GM10248 (cell line): ENCODE results near the gene SLC25A12.
"Not testable (repeated sequence)": the region's sequence is repeated elsewhere in the genome, so short reads cannot be mapped to it uniquely, and the experiment has no call there.

Source experiments
- CTCF ChIA-PET: fragments of 300-600 bp; sonication (Branson Sonifier 250); formaldehyde crosslinking; extraction: SDS; loops from one replicate; lab custom pipeline; 2021; ENCODE audit warnings: antibody characterized with exemption; lab: Yijun Ruan, JAX
- POLR2A ChIA-PET: fragments of 350-650 bp; sonication (Branson Sonifier 250); formaldehyde crosslinking; extraction: SDS; loops from one replicate; lab custom pipeline; 2020; ENCODE audit warnings: antibody characterized with exemption; lab: Yijun Ruan, JAX
- DNase-seq: peaks from one replicate; pipeline ENCODE4 v3.0.0; 2012; ENCODE audit errors: extremely low spot score
- CTCF ChIP-seq: IDR thresholded peaks from 2 replicates; pipeline ENCODE4 v1.5.1; 2012; ENCODE audit warnings: mild to moderate bottlenecking, low read depth; ENCODE audit errors: extremely low read depth, missing control alignments, control extremely low read depth

SLC25A12 gene

DNA sequence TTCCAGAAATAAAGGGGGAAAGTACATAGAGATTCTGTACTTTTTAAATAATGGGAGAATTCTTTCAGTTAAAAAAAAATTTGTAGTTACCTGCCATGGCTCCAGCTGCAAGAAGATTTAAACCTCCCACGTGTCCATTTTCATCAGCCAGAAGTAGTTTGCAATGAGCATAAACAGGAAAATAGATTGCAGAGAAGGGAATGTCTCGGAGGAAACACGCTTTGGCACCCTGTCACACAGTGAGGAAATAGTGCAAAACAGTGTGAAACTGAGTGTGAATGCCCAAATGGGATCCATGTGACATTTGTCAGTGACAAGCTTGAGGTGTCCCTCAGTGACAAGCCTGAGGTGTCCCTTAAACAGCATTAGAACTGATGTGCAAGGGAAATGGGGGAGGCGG, 102.7 kb downstream of the SLC25A12 start:
- ChIA-PET POLR2A (no interaction called here), CTCF (interaction anchor here (0.8 to 2.2 kb wide), 5 partner anchors 12 to 335 kb away, joined by 3 to 7 read pairs (median 4); no protein-coding TSS in a partner anchor)
- no peak for TF ChIP-seq CTCF
- no peak for DNase-seq

DNA sequence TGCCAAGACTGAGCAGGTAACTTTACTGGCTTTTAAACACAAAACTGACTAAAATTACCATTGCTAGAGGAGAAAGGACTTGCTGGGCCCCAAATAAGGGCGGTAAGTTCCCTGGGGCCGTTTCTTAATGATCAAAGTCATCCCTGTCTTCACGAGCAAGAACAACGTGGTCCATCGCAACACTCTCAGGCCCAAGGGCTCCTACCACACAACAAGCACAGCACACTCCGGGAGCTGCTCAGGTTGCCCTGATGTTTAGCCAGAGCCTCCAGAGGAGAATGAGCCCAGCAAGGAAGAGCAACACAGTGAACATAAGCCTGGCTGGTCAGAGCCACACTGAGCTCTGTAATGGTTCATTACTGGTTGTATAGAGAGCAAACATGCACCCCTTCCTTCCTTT, 104.1 kb downstream of the SLC25A12 start:
- ChIA-PET POLR2A (no interaction called here), CTCF (interaction anchor here (0.6 to 2.2 kb wide), 7 partner anchors 11 to 337 kb away, joined by 3 to 7 read pairs (median 4); no protein-coding TSS in a partner anchor)
- DNase-seq, result no peak
- no peak for TF ChIP-seq CTCF

GRCh38 chr2:171788316-171788993, 105.6 kb downstream of the SLC25A12 start:
- CTCF ChIA-PET, result interaction anchor here (2.0 kb wide), 1 partner anchor 10 kb away, joined by 5 read pairs; no protein-coding TSS in a partner anchor
- POLR2A ChIA-PET, result no interaction called here
- no peak for DNase-seq
- no peak for TF ChIP-seq CTCF

GRCh38 chr2:171787333-171788072, 106.5 kb downstream of the SLC25A12 start:
- no peak for DNase-seq
- ChIA-PET CTCF (interaction anchor here (2.0 kb wide), 1 partner anchor 9 kb away, joined by 5 read pairs; no protein-coding TSS in a partner anchor), POLR2A (no interaction called here)
- no peak for TF ChIP-seq CTCF

- CTCF ChIA-PET, result no interaction called here
- no peak for TF ChIP-seq CTCF
- POLR2A ChIA-PET, result no interaction called here
- DNase-seq, result no peak
These were observed 108.6 kb downstream of the SLC25A12 start for GRCh38 chr2:171785450-171785849.

DNA sequence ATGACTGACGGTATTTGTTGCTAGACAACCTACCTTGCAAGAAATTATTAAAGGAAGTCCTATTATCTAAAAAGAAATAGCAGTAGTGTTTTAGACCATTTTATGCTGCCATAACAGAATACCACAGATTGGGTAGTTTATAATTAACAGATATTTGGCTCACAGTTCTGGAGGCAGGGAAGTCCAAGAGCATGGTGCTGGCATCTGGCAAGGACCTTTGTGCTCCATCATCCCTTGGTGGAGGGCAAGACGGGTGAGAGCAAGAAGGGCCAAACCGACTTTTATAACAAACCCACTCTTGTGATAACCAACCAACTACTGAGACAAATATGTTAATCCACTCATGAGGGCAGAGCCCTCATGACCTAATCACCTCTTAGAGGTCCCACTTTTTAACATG, 115.5 kb downstream of the SLC25A12 start:
- no peak for TF ChIP-seq CTCF
- DNase-seq, result no peak
- ChIA-PET CTCF (interaction anchor here (1.2 to 2.4 kb wide), 4 partner anchors 8 to 13 kb away, joined by 4 to 10 read pairs (median 6); no protein-coding TSS in a partner anchor), POLR2A (no interaction called here)

GRCh38 chr2:171774581-171774980, 119.5 kb downstream of the SLC25A12 start:
- POLR2A ChIA-PET, DNase-seq, CTCF ChIA-PET: not testable (repeated sequence)
